Liver (tissue), 9 donors: ENCODE data around the gene SCN8A. TPM values are rescaled to one million over a fixed set of nuclear protein-coding genes. Genes with fewer than 3 reads are reported as not detected.

Source experiments
- DNase-seq: peaks from one replicate; pipeline ENCODE4 v3.0.0-alpha.2; 2017; ENCODE audit warnings: low spot score
- H3K27ac ChIP-seq, 2 donors: one replicate each; pipeline ENCODE4 v1.7.0; 2013; ENCODE audit warnings: inconsistent platforms in 2 of 2, low read length in 2 of 2, control low read depth in 1 of 2, low read depth in 1 of 2, mild to moderate bottlenecking in 1 of 2
- H3K27me3 ChIP-seq, 4 donors: one replicate each; pipeline versions ENCODE4 v1.6.1 to v1.7.0; 2013; ENCODE audit warnings: low read length in 3 of 4, inconsistent platforms in 1 of 4, mild to moderate bottlenecking in 1 of 4, moderate library complexity in 1 of 4; ENCODE audit not compliant: control insufficient read depth in 4 of 4, insufficient read depth in 4 of 4
- H3K36me3 ChIP-seq, 4 donors: one replicate each; pipeline versions ENCODE4 v1.6.1 to v1.7.0; 2013; ENCODE audit warnings: low read length in 3 of 4, mild to moderate bottlenecking in 3 of 4, low read depth in 1 of 4, moderate library complexity in 1 of 4; ENCODE audit not compliant: control insufficient read depth in 4 of 4, insufficient read depth in 3 of 4
- H3K4me1 ChIP-seq, 4 donors: one replicate each; pipeline versions ENCODE4 v1.6.1 to v1.7.0; 2013; ENCODE audit warnings: low read length in 3 of 4, mild to moderate bottlenecking in 3 of 4, moderate library complexity in 1 of 4; ENCODE audit not compliant: control insufficient read depth in 4 of 4, insufficient read depth in 4 of 4
- H3K4me3 ChIP-seq, 3 donors: one replicate each; pipeline versions ENCODE4 v1.6.1 to v1.7.0; 2013; ENCODE audit warnings: low read length in 3 of 3, control low read depth in 1 of 3, low read depth in 1 of 3, mild to moderate bottlenecking in 1 of 3
- H3K9ac ChIP-seq, 2 donors: one replicate each; pipeline ENCODE4 v1.7.0; 2013; ENCODE audit warnings: low read length in 2 of 2, mild to moderate bottlenecking in 2 of 2, moderate library complexity in 2 of 2, control low read depth in 1 of 2, low read depth in 1 of 2
- H3K9me3 ChIP-seq, 4 donors: one replicate each; pipeline versions ENCODE4 v1.6.1 to v1.7.0; 2013; ENCODE audit warnings: low read length in 3 of 4; ENCODE audit not compliant: control insufficient read depth in 4 of 4
- EGR1 ChIP-seq, 2 donors: IDR thresholded peaks; 2 replicates each; pipeline ENCODE4 v1.6.1; 2016 to 2018; ENCODE audit warnings: antibody characterized with exemption in 2 of 2, low read depth in 2 of 2
- FOXA1 ChIP-seq: IDR thresholded peaks from 2 replicates; pipeline ENCODE4 v1.6.1; 2016; ENCODE audit warnings: antibody characterized with exemption
- FOXA2 ChIP-seq: IDR thresholded peaks from 2 replicates; pipeline ENCODE4 v1.6.1; 2016; ENCODE audit warnings: antibody characterized with exemption
- GABPA ChIP-seq, 2 donors: IDR thresholded peaks in 1 of 2; conservative IDR thresholded peaks in 1 of 2; 2 replicates each; pipeline ENCODE4 v1.6.1; 2016; ENCODE audit warnings: antibody characterized with exemption in 2 of 2, mild to moderate bottlenecking in 1 of 2, moderate library complexity in 1 of 2
- HNF4A ChIP-seq, 2 donors: conservative IDR thresholded peaks; 2 replicates each; pipeline ENCODE4 v1.6.1; 2016; ENCODE audit warnings: antibody characterized with exemption in 2 of 2, mild to moderate bottlenecking in 2 of 2
- HNF4G ChIP-seq: IDR thresholded peaks from 2 replicates; pipeline ENCODE4 v1.6.1; 2016; ENCODE audit warnings: antibody characterized with exemption
- NR2F2 ChIP-seq: IDR thresholded peaks from 2 replicates; pipeline ENCODE4 v1.6.1; 2016; ENCODE audit warnings: antibody characterized with exemption
- RAD21 ChIP-seq, 2 donors: IDR thresholded peaks; 2 replicates each; pipeline ENCODE4 v1.6.1; 2016; ENCODE audit warnings: antibody characterized with exemption in 2 of 2, mild to moderate bottlenecking in 2 of 2
- RXRA ChIP-seq, 2 donors: IDR thresholded peaks; 2 replicates each; pipeline ENCODE4 v1.6.1; 2017 to 2018; ENCODE audit warnings: antibody characterized with exemption in 2 of 2, mild to moderate bottlenecking in 1 of 2
- SP1 ChIP-seq: IDR thresholded peaks from 2 replicates; pipeline ENCODE4 v1.6.1; 2018; ENCODE audit warnings: antibody characterized with exemption, mild to moderate bottlenecking
- TAF1 ChIP-seq: conservative IDR thresholded peaks from 2 replicates; pipeline ENCODE4 v1.6.1; 2016; ENCODE audit warnings: antibody characterized with exemption, mild to moderate bottlenecking
- YY1 ChIP-seq: IDR thresholded peaks from 2 replicates; pipeline ENCODE4 v1.6.1; 2016; ENCODE audit warnings: antibody characterized with exemption, mild to moderate bottlenecking
- WGBS: extraction: QIAGEN DNeasy Blood & Tissue Kit; methylation state at CpG from one replicate; pipeline ENCODE4 v1.1.7; 2013; 5-methylcytosine and 5-hydroxymethylcytosine counted together
- polyA plus RNA-seq, 2 donors: library from polyadenylated mRNA; stranded (reverse) in 1 of 2; unstranded in 1 of 2; fragments of 200-250 nt in 1 of 2; fragments of >200 nt in 1 of 2; fragmentation: Nextera tagmentation in 1 of 2; extraction: Ambion mirVana in 1 of 2; gene quantifications; one replicate each; pipeline versions ENCODE4 v1.2.1 to v1.2.3, GENCODE V29; 2013 to 2015
- total RNA-seq, 2 donors: library from RNA; depleted of rRNA; stranded (reverse); fragments of >200 nt; gene quantifications; one replicate each; pipeline ENCODE4 v1.2.3, GENCODE V29; 2014
- TF ChIP-seq, protein P1 (sequence below): IDR thresholded peaks from 2 replicates; pipeline ENCODE4 v1.6.1; 2016; ENCODE audit warnings: antibody characterized with exemption
- TF ChIP-seq, protein P2 (sequence below): IDR thresholded peaks from 2 replicates; pipeline ENCODE4 v1.6.1; 2016; ENCODE audit warnings: antibody characterized with exemption, mild to moderate bottlenecking
- TF ChIP-seq, protein P3 (sequence below): IDR thresholded peaks from 2 replicates; pipeline ENCODE4 v1.6.1; 2016; ENCODE audit warnings: antibody characterized with exemption
- TF ChIP-seq, protein P4 (sequence below): fragments of 150-350 bp; IDR thresholded peaks from 2 replicates; pipeline ENCODE4 v1.5.1; 2017; ENCODE audit warnings: improper control_type of control experiment, low read depth, low read length; ENCODE audit not compliant: missing input control
- donor health status: healthy.
- donor health status: healthy.
- donor health status: healthy.
- donor health status: healthy.
- donor health status: healthy.

The SCN8A gene
- total and polyA plus RNA-seq, 4 donors, result 0.84 to 12.7 (median 3.8) TPM

DNA sequence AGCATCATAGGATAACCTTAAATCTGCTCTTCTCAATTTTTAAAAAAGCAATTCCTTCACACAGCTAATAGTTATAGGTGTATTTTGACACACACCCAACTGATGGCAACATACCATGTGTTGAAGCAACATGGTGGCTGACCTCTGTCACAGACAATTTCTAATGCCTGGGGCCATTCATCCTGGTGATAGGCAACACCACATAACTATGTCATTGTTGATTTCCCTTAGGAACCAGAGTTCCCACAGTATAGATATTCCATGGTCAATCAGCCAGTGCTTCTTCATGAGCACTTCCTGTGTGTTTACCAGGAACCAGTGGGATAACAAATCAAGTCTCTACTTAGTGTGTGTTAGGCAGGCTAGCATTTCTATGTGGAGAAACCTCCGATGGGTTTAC lies 169.2 kb downstream of the SCN8A start:
- no peak overlapping the region for H3K9ac ChIP-seq
- TF ChIP-seq YY1, result no peak
- peaks cover 0 to 16% (median 7%) of the 10 kb centered on the region in 4 donors for H3K4me1 ChIP-seq
- H3K27ac ChIP-seq, result peak overlapping the region in 1 of 2 donors; percentile 29
- no peak overlapping the region for H3K4me3 ChIP-seq
- WGBS, result 97% methylated on average over 1 of the region's 1 CpG
- no peaks in the 10 kb centered on the region for H3K27me3 ChIP-seq
- DNase-seq, result no peak
- no peaks in the 10 kb centered on the region for H3K9me3 ChIP-seq
- no peaks in the 10 kb centered on the region for H3K36me3 ChIP-seq

DNA sequence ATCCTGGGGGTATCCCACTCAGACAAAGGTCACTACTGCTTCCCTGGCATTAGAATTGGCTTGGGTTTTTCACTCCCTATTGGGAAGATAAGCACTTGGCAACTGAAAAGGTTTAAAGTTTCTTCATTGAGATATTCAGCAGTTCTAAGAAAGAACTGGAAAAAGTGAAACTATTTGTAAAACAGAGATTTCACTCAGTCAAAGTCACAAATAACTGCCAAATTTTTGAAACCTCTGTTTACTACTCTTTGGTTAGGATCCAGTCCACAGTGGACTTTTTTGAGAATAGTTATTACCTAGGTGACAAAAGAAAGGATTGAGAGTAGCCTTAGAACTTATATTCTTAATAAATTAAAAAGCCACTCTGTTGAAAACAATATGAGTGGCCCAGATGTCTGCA lies 172.7 kb downstream of the SCN8A start:
- H3K27me3 ChIP-seq, result no peaks in the 10 kb centered on the region
- peaks cover 0 to 15% (median 7%) of the 10 kb centered on the region in 4 donors for H3K4me1 ChIP-seq
- TF ChIP-seq, protein P1, sequence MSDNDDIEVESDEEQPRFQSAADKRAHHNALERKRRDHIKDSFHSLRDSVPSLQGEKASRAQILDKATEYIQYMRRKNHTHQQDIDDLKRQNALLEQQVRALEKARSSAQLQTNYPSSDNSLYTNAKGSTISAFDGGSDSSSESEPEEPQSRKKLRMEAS, result no peak
- no peak for TF ChIP-seq GABPA (IDR thresholded peaks at IDR 0.05 in 1 of 2, conservative IDR thresholded peaks at IDR 0.05 in 1 of 2)
- TF ChIP-seq RXRA (IDR thresholded peaks at IDR 0.05), result peak in 1 of 2 donors; percentile 5
- no peak for TF ChIP-seq HNF4G
- TF ChIP-seq HNF4A (conservative IDR thresholded peaks at IDR 0.05), result peak in 1 of 2 donors; percentile 24
- TF ChIP-seq NR2F2, result no peak
- TF ChIP-seq EGR1 (IDR thresholded peaks at IDR 0.05; ENCODE audit: low read depth in 2 of 2), result no peak
- TF ChIP-seq SP1, result no peak
- TF ChIP-seq YY1, result no peak
- no peak for DNase-seq
- no peak overlapping the region for H3K9ac ChIP-seq
- H3K4me3 ChIP-seq, result no peak overlapping the region
- peak overlapping the region in 1 of 2 donors; percentile 56 for H3K27ac ChIP-seq
- no peaks in the 10 kb centered on the region for H3K9me3 ChIP-seq
- peaks cover 0 to 6% (median 1%) of the 10 kb centered on the region in 4 donors for H3K36me3 ChIP-seq

DNA sequence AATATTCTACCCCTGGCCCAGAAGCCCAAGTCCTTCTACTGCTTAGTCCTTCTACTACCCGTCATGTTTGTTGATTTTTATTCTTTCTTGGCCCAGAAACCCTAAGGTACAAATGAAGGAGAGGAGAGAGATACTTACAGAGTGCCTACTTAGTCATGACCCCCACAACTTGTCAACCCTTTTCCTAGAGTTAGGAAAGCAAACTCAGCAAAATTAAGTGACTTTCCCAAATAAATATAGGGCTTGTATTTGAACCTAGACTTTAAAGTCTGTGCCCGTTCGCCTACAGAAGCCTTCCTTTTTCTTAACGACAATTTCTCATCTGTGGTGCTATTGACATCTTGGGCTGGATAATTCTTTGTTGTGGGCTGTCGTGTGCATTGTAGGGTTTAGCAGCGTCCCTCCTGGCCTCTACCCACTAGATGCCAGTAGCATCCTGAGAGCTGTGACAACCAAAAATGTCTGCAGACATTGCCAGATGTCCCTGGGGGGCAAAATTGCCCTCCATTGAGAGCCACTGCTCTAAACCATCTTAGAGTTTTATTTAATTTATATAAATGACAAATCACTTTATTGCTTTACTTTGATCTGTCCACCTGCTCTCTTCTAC lies 175.1 kb downstream of the SCN8A start:
- WGBS, result 91% methylated on average over 6 of the region's 6 CpGs
- DNase-seq, result no peak
- no peak overlapping the region for H3K4me3 ChIP-seq
- H3K36me3 ChIP-seq, result peaks cover 0 to 12% (median 3%) of the 10 kb centered on the region in 4 donors
- H3K27ac ChIP-seq, result no peak overlapping the region
- H3K4me1 ChIP-seq, result peaks cover 0 to 4% (median 3%) of the 10 kb centered on the region in 4 donors
- H3K27me3 ChIP-seq, result no peaks in the 10 kb centered on the region
- H3K9me3 ChIP-seq, result no peaks in the 10 kb centered on the region
- TF ChIP-seq SP1 (no peak), GABPA (IDR thresholded peaks at IDR 0.05 in 1 of 2, conservative IDR thresholded peaks at IDR 0.05 in 1 of 2) (no peak), FOXA1 (no peak), NR2F2 (no peak), HNF4G (no peak), RAD21 (IDR thresholded peaks at IDR 0.05) (no peak), FOXA2 (no peak), RXRA (IDR thresholded peaks at IDR 0.05) (no peak), YY1 (no peak), EGR1 (IDR thresholded peaks at IDR 0.05; ENCODE audit: low read depth in 2 of 2) (no peak), TAF1 (no peak)
- TF ChIP-seq, protein P2, sequence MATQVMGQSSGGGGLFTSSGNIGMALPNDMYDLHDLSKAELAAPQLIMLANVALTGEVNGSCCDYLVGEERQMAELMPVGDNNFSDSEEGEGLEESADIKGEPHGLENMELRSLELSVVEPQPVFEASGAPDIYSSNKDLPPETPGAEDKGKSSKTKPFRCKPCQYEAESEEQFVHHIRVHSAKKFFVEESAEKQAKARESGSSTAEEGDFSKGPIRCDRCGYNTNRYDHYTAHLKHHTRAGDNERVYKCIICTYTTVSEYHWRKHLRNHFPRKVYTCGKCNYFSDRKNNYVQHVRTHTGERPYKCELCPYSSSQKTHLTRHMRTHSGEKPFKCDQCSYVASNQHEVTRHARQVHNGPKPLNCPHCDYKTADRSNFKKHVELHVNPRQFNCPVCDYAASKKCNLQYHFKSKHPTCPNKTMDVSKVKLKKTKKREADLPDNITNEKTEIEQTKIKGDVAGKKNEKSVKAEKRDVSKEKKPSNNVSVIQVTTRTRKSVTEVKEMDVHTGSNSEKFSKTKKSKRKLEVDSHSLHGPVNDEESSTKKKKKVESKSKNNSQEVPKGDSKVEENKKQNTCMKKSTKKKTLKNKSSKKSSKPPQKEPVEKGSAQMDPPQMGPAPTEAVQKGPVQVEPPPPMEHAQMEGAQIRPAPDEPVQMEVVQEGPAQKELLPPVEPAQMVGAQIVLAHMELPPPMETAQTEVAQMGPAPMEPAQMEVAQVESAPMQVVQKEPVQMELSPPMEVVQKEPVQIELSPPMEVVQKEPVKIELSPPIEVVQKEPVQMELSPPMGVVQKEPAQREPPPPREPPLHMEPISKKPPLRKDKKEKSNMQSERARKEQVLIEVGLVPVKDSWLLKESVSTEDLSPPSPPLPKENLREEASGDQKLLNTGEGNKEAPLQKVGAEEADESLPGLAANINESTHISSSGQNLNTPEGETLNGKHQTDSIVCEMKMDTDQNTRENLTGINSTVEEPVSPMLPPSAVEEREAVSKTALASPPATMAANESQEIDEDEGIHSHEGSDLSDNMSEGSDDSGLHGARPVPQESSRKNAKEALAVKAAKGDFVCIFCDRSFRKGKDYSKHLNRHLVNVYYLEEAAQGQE, result no peak
- TF ChIP-seq, protein P3, sequence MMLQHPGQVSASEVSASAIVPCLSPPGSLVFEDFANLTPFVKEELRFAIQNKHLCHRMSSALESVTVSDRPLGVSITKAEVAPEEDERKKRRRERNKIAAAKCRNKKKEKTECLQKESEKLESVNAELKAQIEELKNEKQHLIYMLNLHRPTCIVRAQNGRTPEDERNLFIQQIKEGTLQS, result no peak
- TF ChIP-seq, protein P1, result no peak
- TF ChIP-seq, protein P4, sequence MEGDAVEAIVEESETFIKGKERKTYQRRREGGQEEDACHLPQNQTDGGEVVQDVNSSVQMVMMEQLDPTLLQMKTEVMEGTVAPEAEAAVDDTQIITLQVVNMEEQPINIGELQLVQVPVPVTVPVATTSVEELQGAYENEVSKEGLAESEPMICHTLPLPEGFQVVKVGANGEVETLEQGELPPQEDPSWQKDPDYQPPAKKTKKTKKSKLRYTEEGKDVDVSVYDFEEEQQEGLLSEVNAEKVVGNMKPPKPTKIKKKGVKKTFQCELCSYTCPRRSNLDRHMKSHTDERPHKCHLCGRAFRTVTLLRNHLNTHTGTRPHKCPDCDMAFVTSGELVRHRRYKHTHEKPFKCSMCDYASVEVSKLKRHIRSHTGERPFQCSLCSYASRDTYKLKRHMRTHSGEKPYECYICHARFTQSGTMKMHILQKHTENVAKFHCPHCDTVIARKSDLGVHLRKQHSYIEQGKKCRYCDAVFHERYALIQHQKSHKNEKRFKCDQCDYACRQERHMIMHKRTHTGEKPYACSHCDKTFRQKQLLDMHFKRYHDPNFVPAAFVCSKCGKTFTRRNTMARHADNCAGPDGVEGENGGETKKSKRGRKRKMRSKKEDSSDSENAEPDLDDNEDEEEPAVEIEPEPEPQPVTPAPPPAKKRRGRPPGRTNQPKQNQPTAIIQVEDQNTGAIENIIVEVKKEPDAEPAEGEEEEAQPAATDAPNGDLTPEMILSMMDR, result no peak
- no peak overlapping the region for H3K9ac ChIP-seq
